Suppressor macrophage (primary cell): ENCODE measurements around the gene WIZ.
A peak's percentile ranks its signal among the peaks of the same experiment; 100 is the strongest.

Experiments
- DNase-seq, 4 experiments: peaks; one replicate each; pipeline ENCODE4 v3.0.0-alpha.2; 2020 to 2022

Gene WIZ

GRCh38 chr19:15428956-15429824, 20.6 kb downstream of the WIZ start:
- no peak for DNase-seq

- no peak for DNase-seq
Observed at GRCh38 chr19:15427991-15428471, 21.7 kb downstream of the WIZ start.

- no peak for DNase-seq
Observed at GRCh38 chr19:15427350-15427700, 22.4 kb downstream of the WIZ start.

GRCh38 chr19:15426485-15427349, 23.0 kb downstream of the WIZ start:
- DNase-seq, result no peak

- DNase-seq, result no peak
Observed at GRCh38 chr19:15425321-15425950, 24.3 kb downstream of the WIZ start.

- no peak for DNase-seq
Observed at GRCh38 chr19:15424692-15425272, 25.0 kb downstream of the WIZ start.

GRCh38 chr19:15424121-15424520, 25.6 kb downstream of the WIZ start:
- no peak for DNase-seq

- DNase-seq, result no peak
Observed at GRCh38 chr19:15423130-15423529, 26.6 kb downstream of the WIZ start.

GRCh38 chr19:15422296-15423075, 27.3 kb downstream of the WIZ start:
- DNase-seq, result no peak

- DNase-seq, result no peak
Observed at GRCh38 chr19:15421721-15422260, 28.0 kb downstream of the WIZ start.

GRCh38 chr19:15421136-15421695, 28.5 kb downstream of the WIZ start:
- no peak for DNase-seq

- DNase-seq, result no peak
Observed at GRCh38 chr19:15419413-15420025, 30.2 kb downstream of the WIZ start.

GRCh38 chr19:15418579-15419412, 31.0 kb downstream of the WIZ start, which contains the start of gene AKAP8L:
AKAP8L (minus strand) TSS chr19:15418988; CDS start chr19:15418923, 65 bp downstream.
- peak; percentile 99 to 100 (median 100) for DNase-seq

- no peak for DNase-seq
Observed at GRCh38 chr19:15418231-15418578, 31.6 kb downstream of the WIZ start.

GRCh38 chr19:15417699-15418098, 32.1 kb downstream of the WIZ start:
- no peak for DNase-seq

- no peak for DNase-seq
Observed at GRCh38 chr19:15412832-15413231, 36.9 kb downstream of the WIZ start.

- DNase-seq, result peak in 3 of 4 experiments; percentile 20 to 21 (median 21)
Observed at GRCh38 chr19:15411351-15411750, 38.4 kb downstream of the WIZ start.

- no peak for DNase-seq
Observed at GRCh38 chr19:15404780-15405211, 45.0 kb downstream of the WIZ start.

GRCh38 chr19:15404097-15404779, 45.5 kb downstream of the WIZ start:
- no peak for DNase-seq
